GM23248 (cell line): Measurements from ENCODE around the gene YEATS2.

ENCODE experiments used
- EZH2 ChIP-seq: fragments of 200-600 bp; sonication (generic); IDR thresholded peaks from 2 replicates; pipeline ENCODE4 v1.6.1; 2018; ENCODE audit warnings: antibody characterized with exemption, mild to moderate bottlenecking; ENCODE audit not compliant: insufficient read depth, poor library complexity, severe bottlenecking
- EZH2phosphoT487 ChIP-seq: fragments of 200-600 bp; sonication (generic); IDR thresholded peaks from 2 replicates; pipeline ENCODE4 v1.6.1; 2018; ENCODE audit warnings: antibody characterized with exemption, moderate library complexity, mild to moderate bottlenecking, low read depth; ENCODE audit not compliant: insufficient read depth

- TF ChIP-seq EZH2phosphoT487 = no peak
- TF ChIP-seq EZH2 = no peak
Measured at GRCh38 chr3:183662099-183662498, 35.5 kb upstream of the YEATS2 start.
